ENCODE data around the gene TNS1. TPM values are rescaled to one million over a fixed set of nuclear protein-coding genes. Genes with fewer than 3 reads are reported as not detected.

The TNS1 gene
- total and polyA plus RNA-seq, 9 of the 15 experiments (the other 6 are each of a cell fraction or from before 2014, with no cell fraction given): 0.13 to 2.7 (median 0.77) TPM

DNA sequence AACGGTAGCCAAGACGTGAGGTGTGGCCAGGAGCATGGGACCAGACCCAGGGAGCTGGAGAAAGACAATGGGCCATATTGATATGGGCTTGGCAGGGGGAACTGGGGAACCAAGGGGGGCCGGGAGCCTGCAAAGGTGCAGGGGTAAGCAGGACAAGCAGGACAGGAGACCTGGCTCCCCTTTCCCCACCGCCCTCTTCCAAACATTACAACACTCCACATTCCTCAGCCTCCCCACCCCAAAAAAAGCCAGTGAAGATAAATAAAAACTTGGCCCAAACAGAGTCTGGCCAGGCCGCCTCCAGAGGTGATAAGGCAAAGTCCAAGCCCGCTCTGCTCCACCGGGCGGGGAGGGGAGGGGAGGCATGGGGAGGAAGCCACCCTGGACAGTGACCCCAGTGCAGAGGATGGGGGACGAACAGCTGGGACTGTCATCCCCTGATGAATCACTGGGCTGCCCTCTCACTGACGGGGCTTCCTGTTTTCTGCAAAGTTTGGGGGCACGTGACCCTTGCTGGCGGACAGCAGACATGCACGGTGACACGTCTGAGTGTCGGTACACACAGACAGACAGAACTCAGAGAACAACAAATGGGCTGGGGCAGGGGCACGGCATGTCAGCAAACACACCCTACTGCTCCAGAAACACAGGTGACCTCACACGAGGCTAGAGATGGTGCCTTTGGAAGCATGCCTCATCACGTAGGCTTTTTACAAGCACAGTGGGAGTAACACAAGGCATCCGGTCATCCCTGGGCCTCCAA lies 100.2 kb downstream of the TNS1 start:
- FAIRE-seq (peak; percentile 19), DNase-seq (ENCODE audit: extremely low read depth in 1 of 4, low spot score in 3 of 4) (peak; percentile 31 to 46 (median 40)), ATAC-seq (peak; percentile 56)
- no peak overlapping the region for H3K27ac ChIP-seq (ENCODE audit: extremely low read depth, low read depth, low read length)
- ChIA-PET CTCF (ENCODE audit: low intra/inter-chr PET ratio) (no interaction called here), POLR2A (interaction anchor here (0.6 to 1.0 kb wide), 2 partner anchors 10 to 99 kb away, joined by 3 read pairs; no protein-coding TSS in a partner anchor)
- peaks cover 7 to 14% of the 10 kb centered on the region in 2 experiments; a peak in 3 of 5 replicates for H3K4me1 ChIP-seq (replicated peaks in 1 of 2; ENCODE audit: control insufficient read depth in 2 of 2, insufficient read depth in 2 of 2, low read length in 2 of 2)
- H3K79me2 ChIP-seq (ENCODE audit: control insufficient read depth, insufficient read depth, low read length): no peaks in the 10 kb centered on the region
- intact Hi-C loops (cut with micrococcal nuclease) (no loop called here), in situ Hi-C loops (cut with MboI) (no loop called here)
- H3K36me3 ChIP-seq (ENCODE audit: control insufficient read depth, insufficient read depth, low read length): no peaks in the 10 kb centered on the region
- no peaks in the 10 kb centered on the region for H3K9me3 ChIP-seq (replicated peaks; ENCODE audit: control insufficient read depth, insufficient read depth, low read depth, low read length)
- BruUV-seq (replicated peaks): no TSS peak
- no peak overlapping the region for H3K4me3 ChIP-seq
- no peak overlapping the region for H2AFZ ChIP-seq (ENCODE audit: low read depth, low read length)
- WGBS (ENCODE audit: insufficient coverage, low coverage, missing lambda C conversion rate): 4% methylated on average over 12 of the region's 19 CpGs
- H3K4me2 ChIP-seq (ENCODE audit: insufficient read depth, low read length): no peak overlapping the region
- H3K9ac ChIP-seq (ENCODE audit: insufficient read depth in 1 of 2, low read depth in 2 of 2, low read length in 2 of 2): no peak overlapping the region
- H4K20me1 ChIP-seq (replicated peaks; ENCODE audit: control insufficient read depth, insufficient read depth, low read length): no peaks in the 10 kb centered on the region
- H3K27me3 ChIP-seq (ENCODE audit: control insufficient read depth in 2 of 2, insufficient read depth in 2 of 2, low read length in 2 of 2): peaks cover 0 to 21% of the 10 kb centered on the region in 2 experiments; a peak in 4 of 5 replicates
- H3K9me1 ChIP-seq (ENCODE audit: control insufficient read depth, insufficient read depth, low read length): no peaks in the 10 kb centered on the region
- TF ChIP-seq ZNF232 (CRISPR knock-in tag; IDR thresholded peaks at IDR 0.05): no peak
- TF ChIP-seq CHAMP1 (IDR thresholded peaks at IDR 0.05): no peak
- TF ChIP-seq ZNF121 (CRISPR knock-in tag; conservative IDR thresholded peaks at IDR 0.05): no peak
- TF ChIP-seq ZNF57 (CRISPR knock-in tag; IDR thresholded peaks at IDR 0.05): no peak
- peak; percentile 88 for TF ChIP-seq USF1 (CRISPR knock-in tag; IDR thresholded peaks at IDR 0.05)
- peak; percentile 52; the same call in 1 of the 2 replicates for TF ChIP-seq JUND (IDR thresholded peaks at IDR 0.05; ENCODE audit: borderline replicate concordance, low read depth, low read length)
- TF ChIP-seq JUND (tag; IDR thresholded peaks at IDR 0.05; ENCODE audit: borderline replicate concordance, low read depth, low read length): no peak; the same call in 1 of the 3 replicates
- TF ChIP-seq MEIS2 (IDR thresholded peaks at IDR 0.05; ENCODE audit: partially characterized antibody): peak; percentile 72
- peak; percentile 74 for TF ChIP-seq RAD51 (IDR thresholded peaks at IDR 0.05; ENCODE audit: borderline replicate concordance, low read depth)
- peak; percentile 79; the same call in 1 of the 2 replicates for TF ChIP-seq SPI1 (IDR thresholded peaks at IDR 0.05; ENCODE audit: borderline replicate concordance, low read depth, low read length)
- TF ChIP-seq EP300 (IDR thresholded peaks at IDR 0.05; ENCODE audit: low read length): no peak
- TF ChIP-seq CAMTA2 (CRISPR knock-in tag; conservative IDR thresholded peaks at IDR 0.05): no peak
- TF ChIP-seq, protein P1, sequence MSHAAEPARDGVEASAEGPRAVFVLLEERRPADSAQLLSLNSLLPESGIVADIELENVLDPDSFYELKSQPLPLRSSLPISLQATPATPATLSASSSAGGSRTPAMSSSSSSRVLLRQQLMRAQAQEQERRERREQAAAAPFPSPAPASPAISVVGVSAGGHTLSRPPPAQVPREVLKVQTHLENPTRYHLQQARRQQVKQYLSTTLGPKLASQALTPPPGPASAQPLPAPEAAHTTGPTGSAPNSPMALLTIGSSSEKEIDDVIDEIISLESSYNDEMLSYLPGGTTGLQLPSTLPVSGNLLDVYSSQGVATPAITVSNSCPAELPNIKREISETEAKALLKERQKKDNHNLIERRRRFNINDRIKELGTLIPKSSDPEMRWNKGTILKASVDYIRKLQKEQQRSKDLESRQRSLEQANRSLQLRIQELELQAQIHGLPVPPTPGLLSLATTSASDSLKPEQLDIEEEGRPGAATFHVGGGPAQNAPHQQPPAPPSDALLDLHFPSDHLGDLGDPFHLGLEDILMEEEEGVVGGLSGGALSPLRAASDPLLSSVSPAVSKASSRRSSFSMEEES (CRISPR knock-in tag; IDR thresholded peaks at IDR 0.05): peak; percentile 66
- peak; percentile 38 for TF ChIP-seq DACH1 (IDR thresholded peaks at IDR 0.05; ENCODE audit: partially characterized antibody)
- TF ChIP-seq ELF1 (tag; IDR thresholded peaks at IDR 0.05): peak; percentile 28; the same call in 1 of the 2 replicates
- no peak for TF ChIP-seq OTX1 (CRISPR knock-in tag; IDR thresholded peaks at IDR 0.05)
- TF ChIP-seq FOXK2 (conservative IDR thresholded peaks at IDR 0.05 in 1 of 2, IDR thresholded peaks at IDR 0.05 in 1 of 2; ENCODE audit: low read depth in 2 of 2): 0 out of 4 replicates have a peak, but pooled peaks of 1 of the 2 experiments have one; percentile 25
- TF ChIP-seq ZNF175 (CRISPR knock-in tag; IDR thresholded peaks at IDR 0.05; ENCODE audit: low read depth): no peak

All from K562 (cell line).